HepG2 (cell line): Measurements from ENCODE around the gene UNG. TPM values are rescaled to one million over a fixed set of nuclear protein-coding genes. Genes with fewer than 3 reads are reported as not detected.

Experiments
- CBFB ChIP-seq: sonication (generic); formaldehyde crosslinking; IDR thresholded peaks from 2 replicates; pipeline ENCODE4 v1.4.0; 2020; ENCODE audit warnings: missing genetic modification reagents
- ELF3 ChIP-seq: IDR thresholded peaks from 2 replicates; pipeline ENCODE4 v1.6.1; 2016; ENCODE audit warnings: missing genetic modification reagents, missing compliant biosample characterization
- HNF4G ChIP-seq, 2 experiments: sonication (generic) in 1 of 2; formaldehyde crosslinking in 1 of 2; IDR thresholded peaks; 2 replicates each; pipeline versions ENCODE4 v1.4.0 to v1.6.1; 2011 to 2020; ENCODE audit warnings: borderline replicate concordance in 2 of 2, low read depth in 2 of 2, mild to moderate bottlenecking in 2 of 2, low read length in 1 of 2, missing genetic modification reagents in 1 of 2, moderate library complexity in 1 of 2
- HOXA5 ChIP-seq: sonication (generic); formaldehyde crosslinking; IDR thresholded peaks from 2 replicates; pipeline ENCODE4 v1.4.0; 2020; ENCODE audit warnings: missing genetic modification reagents
- KDM6A ChIP-seq: IDR thresholded peaks from 2 replicates; pipeline ENCODE4 v1.6.1; 2016; ENCODE audit warnings: low read depth
- PAWR ChIP-seq: sonication (generic); formaldehyde crosslinking; IDR thresholded peaks from 2 replicates; pipeline ENCODE4 v1.4.0; 2020; ENCODE audit warnings: missing genetic modification reagents, mild to moderate bottlenecking, borderline replicate concordance
- RXRB ChIP-seq: IDR thresholded peaks from 2 replicates; pipeline ENCODE4 v1.6.1; 2016; ENCODE audit warnings: borderline replicate concordance, missing genetic modification reagents, missing compliant biosample characterization
- SOX6 ChIP-seq, 2 experiments: fragments of 450-650 bp in 1 of 2; sonication (generic) in 1 of 2; formaldehyde crosslinking in 1 of 2; IDR thresholded peaks; 2 replicates each; pipeline versions ENCODE4 v1.4.0 to v1.6.1; 2017 to 2020; ENCODE audit warnings: antibody characterized with exemption in 1 of 2, mild to moderate bottlenecking in 1 of 2, missing genetic modification reagents in 1 of 2
- ZFP82 ChIP-seq: sonication (generic); formaldehyde crosslinking; IDR thresholded peaks from 2 replicates; pipeline ENCODE4 v1.5.1; 2020; ENCODE audit warnings: mild to moderate bottlenecking, missing genetic modification reagents, borderline replicate concordance
- ZIK1 ChIP-seq: sonication (generic); formaldehyde crosslinking; IDR thresholded peaks from 2 replicates; pipeline ENCODE4 v1.5.0; 2020; ENCODE audit warnings: mild to moderate bottlenecking, low read depth, missing genetic modification reagents, borderline replicate concordance
- ZNF317 ChIP-seq: sonication (generic); formaldehyde crosslinking; IDR thresholded peaks from 2 replicates; pipeline ENCODE4 v1.5.0; 2020; ENCODE audit warnings: mild to moderate bottlenecking, missing genetic modification reagents
- ZNF331 ChIP-seq: sonication (generic); formaldehyde crosslinking; IDR thresholded peaks from 2 replicates; pipeline ENCODE4 v1.4.0; 2020; ENCODE audit warnings: missing genetic modification reagents
- ZNF543 ChIP-seq: sonication (generic); formaldehyde crosslinking; IDR thresholded peaks from 2 replicates; pipeline ENCODE4 v1.4.0; 2020; ENCODE audit warnings: mild to moderate bottlenecking, missing genetic modification reagents
- ZNF746 ChIP-seq: sonication (generic); formaldehyde crosslinking; IDR thresholded peaks from 2 replicates; pipeline ENCODE4 v1.8.0; 2022; ENCODE audit warnings: mild to moderate bottlenecking, missing genetic modification reagents
- ZNF775 ChIP-seq: sonication (generic); formaldehyde crosslinking; IDR thresholded peaks from 2 replicates; pipeline ENCODE4 v1.4.0; 2020; ENCODE audit warnings: missing genetic modification reagents, mild to moderate bottlenecking, moderate library complexity, borderline replicate concordance
- ZNF777 ChIP-seq: sonication (generic); formaldehyde crosslinking; IDR thresholded peaks from 2 replicates; pipeline ENCODE4 v1.4.0; 2020; ENCODE audit warnings: missing genetic modification reagents
- polyA plus RNA-seq, 8 experiments: library from polyadenylated mRNA; depleted of rRNA in 3 of 8; stranded (reverse) in 7 of 8; unstranded in 1 of 8; fragments of >200 nt; fragmentation: Illumina TruSeq in 4 of 8; extraction: Trizol in 4 of 8; gene quantifications; 2 replicates each; pipeline versions ENCODE4 v1.2.1 to v1.2.3, GENCODE V29; 2011 to 2016; ENCODE audit warnings: low read depth in 4 of 8, missing spikeins in 1 of 8, mixed read lengths in 1 of 8; ENCODE audit not compliant: insufficient read depth in 1 of 8
- total RNA-seq, 5 experiments: library from RNA; depleted of rRNA; stranded (reverse); fragments of >200 nt; fragmentation: Illumina TruSeq; extraction: Trizol; gene quantifications; 2 replicates each; pipeline ENCODE4 v1.2.3, GENCODE V29; 2016; ENCODE audit warnings: low read depth in 1 of 5
- TF ChIP-seq, protein P1 (sequence below): IDR thresholded peaks from 2 replicates; pipeline ENCODE4 v1.6.1; 2016; ENCODE audit warnings: mild to moderate bottlenecking
- TF ChIP-seq, protein P2 (sequence below): sonication (generic); formaldehyde crosslinking; IDR thresholded peaks from 2 replicates; pipeline ENCODE4 v1.4.0; 2020; ENCODE audit warnings: mild to moderate bottlenecking, missing genetic modification reagents
- TF ChIP-seq, protein P3 (sequence below): sonication (generic); formaldehyde crosslinking; IDR thresholded peaks from 2 replicates; pipeline ENCODE4 v1.4.0; 2020; ENCODE audit warnings: missing genetic modification reagents
- TF ChIP-seq, protein P4 (sequence below): sonication (generic); formaldehyde crosslinking; conservative IDR thresholded peaks from 2 replicates; pipeline ENCODE4 v1.4.0; 2020; ENCODE audit warnings: missing genetic modification reagents

UNG gene
- total and polyA plus RNA-seq, 2 of the 13 experiments (the other 11 are each of a cell fraction or from before 2014, with no cell fraction given) = 23.3 to 114 TPM

DNA sequence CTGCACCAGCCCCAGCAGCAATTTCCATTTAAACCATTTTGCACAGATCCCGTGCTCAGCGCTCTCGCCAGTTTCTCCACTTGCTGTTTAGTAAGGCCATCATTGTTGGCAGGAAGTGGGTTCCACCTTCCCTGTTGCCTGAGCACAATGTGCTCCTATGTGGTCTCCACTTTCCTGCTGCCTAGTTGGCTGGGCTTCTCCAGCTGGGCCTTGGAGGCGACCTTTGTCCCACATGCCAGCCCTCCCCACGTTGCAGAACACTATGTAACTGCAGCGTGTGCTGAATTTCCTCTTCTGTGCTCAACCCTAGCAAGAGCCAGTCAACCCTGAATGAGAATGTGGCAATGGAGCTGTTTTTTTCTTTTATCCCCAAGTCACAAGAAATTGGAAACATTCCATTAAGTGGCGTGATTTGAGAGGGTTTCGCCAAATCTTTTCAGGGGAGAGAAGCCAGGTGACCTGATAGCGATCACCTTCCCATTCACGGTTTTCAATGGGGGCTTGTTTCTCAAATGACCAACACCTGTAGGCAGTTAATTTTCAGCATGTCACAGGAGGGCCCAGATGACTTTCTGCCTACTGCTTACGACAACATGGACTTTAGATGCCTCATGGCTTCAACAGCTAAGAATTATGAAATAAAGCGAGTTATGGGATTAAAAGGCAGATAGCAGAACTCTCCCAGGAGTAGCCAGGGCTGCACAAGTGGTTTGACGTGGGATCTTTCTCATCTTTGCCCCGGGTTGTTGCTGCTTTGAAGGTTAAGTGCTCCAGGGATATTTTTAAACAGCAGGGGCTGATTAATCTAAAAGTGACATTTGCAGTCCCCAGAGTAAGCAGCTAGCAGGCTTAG lies 18.6 kb downstream of the UNG start, which contains the start of gene ACACB (continued):
- TF ChIP-seq CBFB (CRISPR knock-in tag) (peak; percentile 65; the same call in 1 of the 2 replicates), ZNF317 (CRISPR knock-in tag) (peak; percentile 44; the same call in 1 of the 2 replicates), ZNF746 (CRISPR knock-in tag) (peak; percentile 90), HNF4G (IDR thresholded peaks at IDR 0.05; ENCODE audit: borderline replicate concordance, low read depth, low read length) (peak; percentile 98), HNF4G (CRISPR knock-in tag; IDR thresholded peaks at IDR 0.05; ENCODE audit: borderline replicate concordance, low read depth) (peak; percentile 95), ZFP82 (CRISPR knock-in tag) (no peak), RXRB (peak; percentile 99), ZNF331 (CRISPR knock-in tag) (peak; percentile 91), ZNF775 (0 out of 2 replicates have a peak, but pooled peaks have one; percentile 24), SOX6 (IDR thresholded peaks at IDR 0.05) (no peak), SOX6 (CRISPR knock-in tag; IDR thresholded peaks at IDR 0.05) (peak; percentile 52; the same call in 1 of the 2 replicates), KDM6A (CRISPR knock-in tag) (peak; percentile 67), ZIK1 (CRISPR knock-in tag) (no peak), ZNF543 (CRISPR knock-in tag) (0 out of 2 replicates have a peak, but pooled peaks have one; percentile 19), ELF3 (CRISPR knock-in tag) (peak; percentile 90), PAWR (no peak), ZNF777 (no peak), HOXA5 (no peak)
- TF ChIP-seq, protein P1, sequence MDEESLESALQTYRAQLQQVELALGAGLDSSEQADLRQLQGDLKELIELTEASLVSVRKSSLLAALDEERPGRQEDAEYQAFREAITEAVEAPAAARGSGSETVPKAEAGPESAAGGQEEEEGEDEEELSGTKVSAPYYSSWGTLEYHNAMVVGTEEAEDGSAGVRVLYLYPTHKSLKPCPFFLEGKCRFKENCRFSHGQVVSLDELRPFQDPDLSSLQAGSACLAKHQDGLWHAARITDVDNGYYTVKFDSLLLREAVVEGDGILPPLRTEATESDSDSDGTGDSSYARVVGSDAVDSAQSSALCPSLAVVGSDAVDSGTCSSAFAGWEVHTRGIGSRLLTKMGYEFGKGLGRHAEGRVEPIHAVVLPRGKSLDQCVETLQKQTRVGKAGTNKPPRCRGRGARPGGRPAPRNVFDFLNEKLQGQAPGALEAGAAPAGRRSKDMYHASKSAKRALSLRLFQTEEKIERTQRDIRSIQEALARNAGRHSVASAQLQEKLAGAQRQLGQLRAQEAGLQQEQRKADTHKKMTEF = no peak
- TF ChIP-seq, protein P2, sequence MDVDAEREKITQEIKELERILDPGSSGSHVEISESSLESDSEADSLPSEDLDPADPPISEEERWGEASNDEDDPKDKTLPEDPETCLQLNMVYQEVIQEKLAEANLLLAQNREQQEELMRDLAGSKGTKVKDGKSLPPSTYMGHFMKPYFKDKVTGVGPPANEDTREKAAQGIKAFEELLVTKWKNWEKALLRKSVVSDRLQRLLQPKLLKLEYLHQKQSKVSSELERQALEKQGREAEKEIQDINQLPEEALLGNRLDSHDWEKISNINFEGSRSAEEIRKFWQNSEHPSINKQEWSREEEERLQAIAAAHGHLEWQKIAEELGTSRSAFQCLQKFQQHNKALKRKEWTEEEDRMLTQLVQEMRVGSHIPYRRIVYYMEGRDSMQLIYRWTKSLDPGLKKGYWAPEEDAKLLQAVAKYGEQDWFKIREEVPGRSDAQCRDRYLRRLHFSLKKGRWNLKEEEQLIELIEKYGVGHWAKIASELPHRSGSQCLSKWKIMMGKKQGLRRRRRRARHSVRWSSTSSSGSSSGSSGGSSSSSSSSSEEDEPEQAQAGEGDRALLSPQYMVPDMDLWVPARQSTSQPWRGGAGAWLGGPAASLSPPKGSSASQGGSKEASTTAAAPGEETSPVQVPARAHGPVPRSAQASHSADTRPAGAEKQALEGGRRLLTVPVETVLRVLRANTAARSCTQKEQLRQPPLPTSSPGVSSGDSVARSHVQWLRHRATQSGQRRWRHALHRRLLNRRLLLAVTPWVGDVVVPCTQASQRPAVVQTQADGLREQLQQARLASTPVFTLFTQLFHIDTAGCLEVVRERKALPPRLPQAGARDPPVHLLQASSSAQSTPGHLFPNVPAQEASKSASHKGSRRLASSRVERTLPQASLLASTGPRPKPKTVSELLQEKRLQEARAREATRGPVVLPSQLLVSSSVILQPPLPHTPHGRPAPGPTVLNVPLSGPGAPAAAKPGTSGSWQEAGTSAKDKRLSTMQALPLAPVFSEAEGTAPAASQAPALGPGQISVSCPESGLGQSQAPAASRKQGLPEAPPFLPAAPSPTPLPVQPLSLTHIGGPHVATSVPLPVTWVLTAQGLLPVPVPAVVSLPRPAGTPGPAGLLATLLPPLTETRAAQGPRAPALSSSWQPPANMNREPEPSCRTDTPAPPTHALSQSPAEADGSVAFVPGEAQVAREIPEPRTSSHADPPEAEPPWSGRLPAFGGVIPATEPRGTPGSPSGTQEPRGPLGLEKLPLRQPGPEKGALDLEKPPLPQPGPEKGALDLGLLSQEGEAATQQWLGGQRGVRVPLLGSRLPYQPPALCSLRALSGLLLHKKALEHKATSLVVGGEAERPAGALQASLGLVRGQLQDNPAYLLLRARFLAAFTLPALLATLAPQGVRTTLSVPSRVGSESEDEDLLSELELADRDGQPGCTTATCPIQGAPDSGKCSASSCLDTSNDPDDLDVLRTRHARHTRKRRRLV = no peak
- TF ChIP-seq, protein P3, sequence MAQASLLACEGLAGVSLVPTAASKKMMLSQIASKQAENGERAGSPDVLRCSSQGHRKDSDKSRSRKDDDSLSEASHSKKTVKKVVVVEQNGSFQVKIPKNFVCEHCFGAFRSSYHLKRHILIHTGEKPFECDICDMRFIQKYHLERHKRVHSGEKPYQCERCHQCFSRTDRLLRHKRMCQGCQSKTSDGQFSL (CRISPR knock-in tag) = 0 out of 2 replicates have a peak, but pooled peaks have one; percentile 6
- TF ChIP-seq, protein P4, sequence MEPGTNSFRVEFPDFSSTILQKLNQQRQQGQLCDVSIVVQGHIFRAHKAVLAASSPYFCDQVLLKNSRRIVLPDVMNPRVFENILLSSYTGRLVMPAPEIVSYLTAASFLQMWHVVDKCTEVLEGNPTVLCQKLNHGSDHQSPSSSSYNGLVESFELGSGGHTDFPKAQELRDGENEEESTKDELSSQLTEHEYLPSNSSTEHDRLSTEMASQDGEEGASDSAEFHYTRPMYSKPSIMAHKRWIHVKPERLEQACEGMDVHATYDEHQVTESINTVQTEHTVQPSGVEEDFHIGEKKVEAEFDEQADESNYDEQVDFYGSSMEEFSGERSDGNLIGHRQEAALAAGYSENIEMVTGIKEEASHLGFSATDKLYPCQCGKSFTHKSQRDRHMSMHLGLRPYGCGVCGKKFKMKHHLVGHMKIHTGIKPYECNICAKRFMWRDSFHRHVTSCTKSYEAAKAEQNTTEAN = peak; percentile 74; the same call in 1 of the 2 replicates
